GM18498 (cell line): ENCODE data around the gene TMC8.
"Not testable (repeated sequence)": the region's sequence is repeated elsewhere in the genome, so short reads cannot be mapped to it uniquely, and the experiment has no call there.

ENCODE experiments used
- ATAC-seq: cut with Tn5 transposase; IDR thresholded peaks from one replicate; pipeline ENCODE4 v1.9.1; 2021; ENCODE audit warnings: mild to moderate bottlenecking, moderate library complexity; ENCODE audit not compliant: unreplicated experiment

TMC8 gene

DNA sequence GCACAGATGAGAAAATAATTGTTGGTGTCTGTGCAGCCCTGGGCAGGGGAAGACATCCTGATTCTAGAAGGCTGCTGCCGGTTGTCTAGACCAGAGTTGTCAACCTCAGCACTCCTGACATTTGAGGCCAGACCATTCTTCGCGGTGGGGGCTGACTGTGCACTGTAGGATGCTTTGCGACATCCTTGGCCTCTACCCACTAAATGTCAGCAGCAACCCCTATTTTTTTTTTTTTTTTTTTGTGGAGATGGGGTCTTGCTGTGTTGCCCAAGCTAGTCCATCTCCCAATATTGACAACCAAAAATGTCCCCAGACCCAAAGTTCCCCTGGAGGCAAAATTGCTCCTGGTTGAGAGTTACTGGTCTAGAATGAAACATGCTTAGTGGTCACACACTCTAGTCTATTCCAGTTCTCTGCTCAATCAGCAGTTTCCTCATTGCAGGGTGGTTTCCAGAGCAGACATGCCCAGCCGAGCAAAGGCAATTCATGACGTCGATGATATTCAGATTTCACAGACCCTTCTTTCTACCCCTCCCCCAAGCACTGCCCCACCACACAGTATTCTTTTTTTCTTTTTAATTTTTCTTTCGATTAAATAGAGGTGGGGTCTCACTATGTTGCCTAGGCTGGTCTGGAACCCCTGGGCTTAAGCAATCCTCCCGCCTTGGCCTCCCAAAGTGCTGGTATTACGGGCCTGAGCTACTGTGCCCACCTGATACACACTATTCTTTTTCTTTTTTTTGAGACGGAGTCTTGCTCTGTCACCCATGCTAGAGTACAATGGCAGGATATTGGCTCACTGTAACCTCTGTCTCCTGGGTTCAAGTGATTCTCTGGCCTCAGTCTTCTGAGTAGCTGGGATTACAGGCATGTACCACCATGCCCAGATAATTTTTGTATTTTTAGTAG lies 24.6 kb downstream of the TMC8 start:
- ATAC-seq, result peak; percentile 61

- ATAC-seq, result peak; percentile 41
These were observed 29.1 kb downstream of the TMC8 start for GRCh38 chr17:78159575-78160158.

DNA sequence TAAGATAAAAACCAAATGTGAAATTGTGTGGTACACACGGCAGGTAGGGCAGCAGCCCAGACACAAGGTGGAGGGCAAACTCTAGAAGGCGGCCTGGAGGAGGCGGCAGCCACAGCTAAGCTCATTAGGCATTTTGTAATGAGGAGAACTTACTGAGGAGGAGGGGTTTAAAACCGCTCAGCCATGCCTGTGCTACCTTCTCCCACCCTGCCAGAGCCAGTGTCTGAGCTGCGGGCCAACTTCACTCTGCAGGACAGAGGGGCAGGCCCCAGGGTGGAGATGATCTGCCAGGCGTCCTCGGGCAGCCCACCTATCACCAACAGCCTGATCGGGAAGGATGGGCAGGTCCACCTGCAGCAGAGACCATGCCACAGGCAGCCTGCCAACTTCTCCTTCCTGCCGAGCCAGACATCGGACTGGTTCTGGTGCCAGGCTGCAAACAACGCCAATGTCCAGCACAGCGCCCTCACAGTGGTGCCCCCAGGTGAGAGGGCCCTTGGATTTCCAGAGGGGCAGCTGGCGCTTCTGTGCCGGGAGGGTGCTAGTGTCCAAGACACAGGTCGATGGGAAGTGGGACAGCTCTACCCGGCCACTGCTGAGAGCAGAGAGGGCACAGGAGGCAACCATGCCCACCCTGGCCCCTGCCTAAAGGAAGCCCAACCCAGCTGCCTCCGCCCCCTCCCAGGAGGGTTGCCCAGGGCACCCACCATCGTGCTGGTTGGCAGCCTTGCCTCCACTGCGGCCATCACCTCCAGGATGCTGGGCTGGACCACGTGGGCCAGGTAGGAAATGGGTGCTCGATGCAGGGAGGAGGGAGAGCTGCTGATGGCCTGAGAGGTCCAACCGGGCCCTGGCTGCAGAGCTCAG lies 33.5 kb downstream of the TMC8 start:
- no peak for ATAC-seq

- no peak for ATAC-seq
These were observed 34.4 kb downstream of the TMC8 start for GRCh38 chr17:78164748-78165607.

GRCh38 chr17:78166416-78166815 lies 35.8 kb downstream of the TMC8 start:
- no peak for ATAC-seq

DNA sequence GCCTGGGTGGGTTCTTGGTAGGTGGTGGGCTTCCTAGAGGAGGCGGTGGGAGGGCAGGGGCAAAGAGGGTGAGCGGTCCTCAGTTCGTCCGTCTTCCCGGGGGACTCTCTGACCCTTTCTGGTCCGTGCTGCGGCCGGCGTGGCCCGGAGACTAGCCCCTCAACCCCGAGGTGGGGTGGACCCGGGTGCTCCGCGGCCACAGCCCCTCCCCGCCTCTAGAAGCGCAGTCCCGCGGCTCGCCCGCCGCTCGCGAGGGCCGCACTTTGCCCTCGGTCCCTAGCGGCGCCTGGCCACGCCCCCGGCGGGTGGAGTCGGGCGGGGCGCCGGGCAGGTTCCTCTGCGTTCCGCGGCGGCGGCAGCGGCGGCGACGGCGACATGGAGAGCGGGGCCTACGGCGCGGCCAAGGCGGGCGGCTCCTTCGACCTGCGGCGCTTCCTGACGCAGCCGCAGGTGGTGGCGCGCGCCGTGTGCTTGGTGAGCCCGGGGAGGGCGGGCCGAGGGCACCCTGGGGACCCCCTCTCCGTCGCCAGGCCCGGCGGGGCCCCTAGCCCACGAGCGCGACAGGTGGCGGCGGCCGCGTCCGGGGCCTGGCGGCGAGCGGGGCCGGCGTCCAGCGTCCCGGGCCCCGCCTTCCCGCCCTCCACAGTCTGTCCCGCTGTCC lies 37.8 kb downstream of the TMC8 start, which contains the start of gene SYNGR2:
Gene SYNGR2, plus strand, starts transcription at position 340 of the 661 bp plus-strand sequence. Its CDS starts 36 bp downstream, at position 376.
- ATAC-seq, result peak; percentile 62

GRCh38 chr17:78168903-78169793 lies 38.6 kb downstream of the TMC8 start:
- ATAC-seq, result peak; percentile 24

GRCh38 chr17:78170692-78171590 lies 40.4 kb downstream of the TMC8 start:
- ATAC-seq, result no peak

- ATAC-seq, result not testable (repeated sequence)
These were observed 41.1 kb downstream of the TMC8 start for GRCh38 chr17:78171591-78172248.

GRCh38 chr17:78172249-78173051 lies 41.9 kb downstream of the TMC8 start:
- no peak for ATAC-seq

DNA sequence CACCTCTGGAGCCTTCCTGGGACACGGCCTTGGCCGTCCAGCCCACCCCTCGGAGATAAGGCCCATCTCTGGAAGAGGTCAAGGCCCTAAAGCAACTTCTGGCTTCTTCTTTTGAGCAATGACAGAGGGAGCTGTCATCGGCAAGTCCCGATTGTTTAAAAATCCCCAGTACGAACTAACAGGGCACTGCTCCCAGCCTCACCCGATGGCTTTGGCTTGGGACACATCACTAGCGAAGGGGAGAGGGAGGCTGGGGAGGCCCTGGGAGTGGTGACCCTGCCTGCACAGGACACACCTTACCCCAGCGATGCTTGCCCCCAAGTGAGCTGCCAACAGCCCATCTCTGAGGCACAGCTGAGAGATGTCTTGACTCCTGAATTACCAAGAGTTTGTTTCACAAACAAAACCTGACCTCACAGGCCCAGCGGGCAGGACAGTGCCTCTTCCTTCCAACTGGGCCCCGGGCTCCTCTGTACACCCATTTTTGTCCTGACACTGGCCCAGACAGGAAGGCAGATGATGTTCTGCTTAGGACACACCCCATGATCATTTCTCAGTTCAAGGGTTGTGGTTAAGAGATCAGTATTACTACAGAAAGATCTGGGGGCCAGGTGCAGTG lies 42.6 kb downstream of the TMC8 start:
- ATAC-seq, result no peak

DNA sequence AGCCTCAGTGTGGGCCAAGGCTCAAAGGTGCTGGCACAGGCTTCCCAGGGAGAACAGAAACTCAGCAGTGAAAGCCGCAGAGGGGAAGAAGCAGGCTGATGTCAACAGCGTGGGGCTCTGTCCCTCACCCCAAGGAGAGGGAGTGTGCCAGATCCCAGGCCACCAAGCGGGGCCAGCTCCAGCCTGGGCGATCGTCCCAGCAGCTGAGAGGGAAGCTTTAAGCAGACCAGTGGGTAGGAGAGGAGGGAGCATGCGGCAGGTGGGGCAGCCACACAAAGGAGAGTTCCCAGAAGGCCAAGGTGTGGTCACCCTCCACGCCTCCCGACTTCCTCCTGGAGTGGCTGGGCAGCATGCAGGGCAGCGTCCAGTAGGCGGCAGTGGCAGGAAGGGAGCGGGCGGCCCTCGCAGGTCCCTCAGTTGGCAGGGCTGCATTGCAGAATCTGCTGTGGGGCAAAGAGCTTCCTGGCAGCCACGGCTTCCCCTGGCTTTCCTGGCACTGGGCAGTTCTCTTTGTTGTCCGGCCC lies 43.8 kb downstream of the TMC8 start:
- ATAC-seq, result no peak

DNA sequence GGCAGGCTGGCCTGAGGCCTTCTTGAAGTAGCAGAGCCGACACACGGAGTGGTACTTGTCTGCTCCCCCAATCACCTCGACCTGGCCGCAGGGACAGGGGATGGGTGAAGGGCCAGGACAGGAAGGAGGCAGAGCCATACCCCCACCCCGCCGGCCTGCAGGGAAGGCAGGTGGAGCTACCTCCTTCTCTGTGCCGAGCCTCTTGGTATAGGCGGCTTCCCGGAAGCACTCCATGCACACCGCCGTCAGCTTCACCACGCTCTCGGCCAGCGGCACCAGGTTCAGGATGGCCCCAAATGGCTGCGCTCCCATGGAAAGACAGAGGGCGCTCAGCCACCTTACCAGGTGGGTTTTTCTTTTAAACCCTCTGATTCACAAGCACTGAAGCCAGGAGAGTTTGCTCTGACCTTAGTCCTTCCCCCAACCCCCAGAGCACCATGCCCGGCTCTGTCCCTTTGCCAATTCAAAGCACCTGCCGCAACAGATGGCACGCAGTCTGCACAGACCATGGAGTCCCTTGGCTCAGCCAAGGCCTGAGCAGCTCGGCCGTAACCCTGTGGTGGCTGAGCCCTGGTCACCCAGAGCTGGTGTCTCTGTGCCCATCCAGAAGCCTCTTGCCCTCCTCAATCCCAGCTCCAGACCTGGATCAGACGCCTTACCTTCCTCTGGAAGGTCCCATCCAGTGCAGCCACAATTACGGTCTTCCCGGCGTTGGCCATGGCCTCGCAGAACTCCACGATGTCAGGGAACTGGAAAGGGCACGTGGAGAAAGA lies 44.5 kb downstream of the TMC8 start:
- no peak for ATAC-seq

GRCh38 chr17:78175643-78175981 lies 45.0 kb downstream of the TMC8 start:
- ATAC-seq, result no peak

DNA sequence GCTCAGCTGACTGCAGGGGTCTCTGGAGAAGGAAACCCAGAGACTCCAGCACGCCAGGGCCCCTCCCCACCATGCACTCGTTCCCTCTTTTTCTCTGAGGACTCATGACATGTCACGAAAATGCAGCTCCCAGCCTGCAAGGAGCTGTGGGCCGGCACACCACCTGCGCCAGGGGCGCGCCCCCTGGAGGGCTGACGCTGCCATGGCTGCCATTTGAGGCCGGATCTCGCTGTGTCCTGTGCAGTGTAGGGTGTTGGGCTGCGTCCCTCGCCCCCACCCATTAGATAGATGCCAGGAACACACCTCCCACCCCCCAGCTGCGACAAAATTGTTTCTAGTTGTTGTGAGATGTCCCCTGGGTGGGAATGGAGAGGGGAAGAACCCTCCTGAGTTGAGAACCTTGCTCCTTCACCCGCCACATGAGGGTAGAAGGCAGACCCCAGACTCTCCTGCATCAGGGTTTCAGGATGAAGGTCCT lies 46.0 kb downstream of the TMC8 start:
- ATAC-seq, result no peak
